Measurements from ENCODE around the gene AASDH. TPM values are rescaled to one million over a fixed set of nuclear protein-coding genes. Genes with fewer than 3 reads are reported as not detected.

AASDH gene
- polyA plus RNA-seq, 1 of the 3 experiments (the other 2 are of a cell fraction) = 4.4 TPM

GRCh38 chr4:56430203-56430602 is 42.9 kb upstream of the AASDH start:
- Histone ChIP-seq H3F3A (replicated peaks; ENCODE audit: insufficient read depth) (peaks cover 15% of the 10 kb centered on the region), H2AFZ (ENCODE audit: low read depth) (no peak overlapping the region), H3K27me3 (ENCODE audit: insufficient read depth) (no peaks in the 10 kb centered on the region), H3K9me3 (no peaks in the 10 kb centered on the region), H3K9ac (no peak overlapping the region), H4K20me1 (ENCODE audit: insufficient read depth) (no peaks in the 10 kb centered on the region), H3K27ac (ENCODE audit: low read depth in 2 of 2, low read length in 1 of 2) (no peak overlapping the region), H3K36me3 (replicated peaks in 1 of 2; ENCODE audit: control insufficient read depth in 1 of 2, insufficient read depth in 2 of 2, low read length in 1 of 2) (no peaks in the 10 kb centered on the region), H3K4me1 (ENCODE audit: control insufficient read depth in 1 of 2, insufficient read depth in 2 of 2, low read depth in 1 of 2, low read length in 1 of 2) (peaks cover 0 to 6% of the 10 kb centered on the region in 2 experiments; a peak in 3 of 4 replicates), H3K4me3 (ENCODE audit: low read depth in 2 of 2, low read length in 1 of 2) (no peak overlapping the region), H3K9me2 (no peaks in the 10 kb centered on the region), H3K79me2 (ENCODE audit: insufficient read depth) (peaks cover 95% of the 10 kb centered on the region), H3K4me2 (no peak overlapping the region)
- CTCF ChIA-PET = interaction anchor here (1.7 to 3.4 kb wide), 2 partner anchors 10 to 114 kb away, joined by 5 to 13 read pairs; no protein-coding TSS in a partner anchor
- 91% methylated on average over 2 of the region's 2 CpGs for WGBS (ENCODE audit: low lambda C conversion rate)
- POLR2A ChIA-PET = interaction anchor here (1.0 kb wide), 1 partner anchor 43 kb away, joined by 3 read pairs; the partner anchor contains the start of gene AASDH
- no peak for DNase-seq
- TF ChIP-seq EZH2phosphoT487 (IDR thresholded peaks at IDR 0.05; ENCODE audit: borderline replicate concordance, low read depth) (no peak), REST (IDR thresholded peaks at IDR 0.05; ENCODE audit: low read depth, low read length) (no peak), MEF2A (IDR thresholded peaks at IDR 0.05; ENCODE audit: borderline replicate concordance, low read depth) (no peak), CTCF (IDR thresholded peaks at IDR 0.05) (no peak), ELF1 (IDR thresholded peaks at IDR 0.05) (no peak), RXRA (IDR thresholded peaks at IDR 0.05; ENCODE audit: borderline replicate concordance, low read depth) (no peak), IRF3 (IDR thresholded peaks at IDR 0.05; ENCODE audit: low read depth, low read length) (no peak), MXI1 (IDR thresholded peaks at IDR 0.05; ENCODE audit: low read depth, low read length) (no peak), POLR2AphosphoS5 (IDR thresholded peaks at IDR 0.05; ENCODE audit: low read depth, low read length) (no peak), GATA2 (CRISPR knock-in tag; IDR thresholded peaks at IDR 0.05) (no peak), JUND (IDR thresholded peaks at IDR 0.05) (no peak), TAF1 (IDR thresholded peaks at IDR 0.05; ENCODE audit: borderline replicate concordance, low read depth, low read length) (no peak), RFX5 (IDR thresholded peaks at IDR 0.05; ENCODE audit: low read length) (no peak), GABPA (IDR thresholded peaks at IDR 0.05; ENCODE audit: low read depth) (no peak), RCOR1 (IDR thresholded peaks at IDR 0.05; ENCODE audit: low read length) (no peak), EP300 (IDR thresholded peaks at IDR 0.05; ENCODE audit: borderline replicate concordance in 1 of 2, low read depth in 1 of 2, low read length in 1 of 2) (no peak)
